ENCODE results near the gene FASTK.

- TF ChIP-seq CTCF (IDR thresholded peaks at IDR 0.05) (no peak), POLR2A (IDR thresholded peaks at IDR 0.05) (no peak), POLR2AphosphoS5 (IDR thresholded peaks at IDR 0.05) (no peak), EP300 (IDR thresholded peaks at IDR 0.05) (no peak)
These were observed 9.4 kb downstream of the FASTK start for GRCh38 chr7:151071032-151071866.
